Neuronal stem cell (in vitro differentiated cells): Measurements from ENCODE around the gene NMB.

Source experiments
- DNase-seq: peaks from one replicate; pipeline ENCODE4 v3.0.0-alpha.2; 2013; ENCODE audit warnings: low spot score
- H2AFZ ChIP-seq: one replicate; pipeline ENCODE4 v1.6.1; 2013; ENCODE audit warnings: mild to moderate bottlenecking, low read length, inconsistent platforms
- H2AK5ac ChIP-seq: 2 replicates; pipeline ENCODE4 v1.6.1; 2013; ENCODE audit warnings: low read depth, mild to moderate bottlenecking, inconsistent platforms, low read length, moderate library complexity, mixed read lengths
- H2BK120ac ChIP-seq: 2 replicates; pipeline ENCODE4 v1.6.1; 2013; ENCODE audit warnings: low read depth, mild to moderate bottlenecking, inconsistent platforms, low read length, moderate library complexity, mixed read lengths
- H2BK12ac ChIP-seq: one replicate; pipeline ENCODE4 v1.6.1; 2013; ENCODE audit warnings: low read length, inconsistent platforms
- H2BK15ac ChIP-seq: 2 replicates; pipeline ENCODE4 v1.6.1; 2013; ENCODE audit warnings: mild to moderate bottlenecking, low read length, inconsistent platforms, mixed read lengths
- H2BK5ac ChIP-seq: one replicate; pipeline ENCODE4 v1.6.1; 2013; ENCODE audit warnings: inconsistent platforms, mild to moderate bottlenecking, low read length, moderate library complexity
- H3K14ac ChIP-seq: one replicate; pipeline ENCODE4 v1.6.1; 2013; ENCODE audit warnings: low read length, inconsistent platforms
- H3K18ac ChIP-seq: 2 replicates; pipeline ENCODE4 v1.6.1; 2013; ENCODE audit warnings: low read length, inconsistent platforms
- H3K23ac ChIP-seq: 2 replicates; pipeline ENCODE4 v1.6.1; 2013; ENCODE audit warnings: low read depth, mild to moderate bottlenecking, mixed read lengths, low read length, inconsistent platforms; ENCODE audit not compliant: poor library complexity
- H3K27ac ChIP-seq: replicated peaks from 3 replicates; pipeline ENCODE4 v1.5.1; 2013; ENCODE audit warnings: low read length, inconsistent platforms
- H3K27me3 ChIP-seq, 3 experiments: 2 replicates each; pipeline ENCODE4 v1.6.1; 2013; ENCODE audit warnings: low read length in 3 of 3, mild to moderate bottlenecking in 2 of 3, inconsistent platforms in 1 of 3, low read depth in 1 of 3, mixed read lengths in 1 of 3, moderate library complexity in 1 of 3; ENCODE audit not compliant: control insufficient read depth in 3 of 3, insufficient read depth in 3 of 3
- H3K36me3 ChIP-seq, 2 donors: replicated peaks in 1 of 2; 2 replicates each; pipeline ENCODE4 v1.6.1; 2013; ENCODE audit warnings: low read length in 2 of 2; ENCODE audit not compliant: control insufficient read depth in 2 of 2, insufficient read depth in 2 of 2
- H3K4ac ChIP-seq: 2 replicates; pipeline ENCODE4 v1.6.1; 2013; ENCODE audit warnings: inconsistent platforms, mild to moderate bottlenecking, low read length, moderate library complexity
- H3K4me1 ChIP-seq, 2 donors: 1 replicate in 1 of 2; 2 replicates in 1 of 2; pipeline ENCODE4 v1.6.1; 2013; ENCODE audit warnings: low read length in 2 of 2, low read depth in 1 of 2; ENCODE audit not compliant: control insufficient read depth in 2 of 2, insufficient read depth in 1 of 2
- H3K4me2 ChIP-seq: one replicate; pipeline ENCODE4 v1.6.1; 2013; ENCODE audit warnings: mild to moderate bottlenecking, low read length, inconsistent platforms; ENCODE audit not compliant: insufficient read depth, poor library complexity, severe bottlenecking
- H3K4me3 ChIP-seq, 2 donors: 2 replicates each; pipeline ENCODE4 v1.5.1; 2013; ENCODE audit warnings: low read length in 2 of 2, mild to moderate bottlenecking in 2 of 2, inconsistent platforms in 1 of 2, moderate library complexity in 1 of 2
- H3K79me1 ChIP-seq: one replicate; pipeline ENCODE4 v1.6.1; 2013; ENCODE audit warnings: low read depth, mild to moderate bottlenecking, inconsistent platforms, low read length, moderate library complexity
- H3K9ac ChIP-seq: one replicate; pipeline ENCODE4 v1.6.1; 2013; ENCODE audit warnings: mild to moderate bottlenecking, low read depth, low read length, inconsistent platforms; ENCODE audit not compliant: poor library complexity
- H3K9me3 ChIP-seq, 2 donors: replicated peaks in 1 of 2; 2 replicates each; pipeline versions ENCODE3 to v1.6.1; 2013; ENCODE audit warnings: low read length in 2 of 2, mild to moderate bottlenecking in 2 of 2, inconsistent platforms in 1 of 2, low read depth in 1 of 2, mixed read lengths in 1 of 2, moderate library complexity in 1 of 2; ENCODE audit not compliant: control insufficient read depth in 2 of 2, insufficient read depth in 1 of 2
- H4K8ac ChIP-seq: one replicate; pipeline ENCODE4 v1.6.1; 2013; ENCODE audit warnings: low read depth, mild to moderate bottlenecking, inconsistent platforms, low read length, moderate library complexity
- H4K91ac ChIP-seq: one replicate; pipeline ENCODE4 v1.6.1; 2013; ENCODE audit warnings: low read length, low read depth, mild to moderate bottlenecking, inconsistent platforms; ENCODE audit not compliant: poor library complexity
- WGBS, 2 donors: extraction: QIAGEN DNeasy Blood & Tissue Kit; methylation state at CpG; one replicate each; pipeline ENCODE4 v1.1.7; 2013; ENCODE audit warnings: missing lambda C conversion rate in 2 of 2, mixed read lengths in 1 of 2; ENCODE audit not compliant: insufficient read length in 2 of 2, insufficient replicate concordance in 1 of 2; ENCODE audit errors: extremely low coverage in 2 of 2; 5-methylcytosine and 5-hydroxymethylcytosine counted together

Gene NMB

GRCh38 chr15:84629033-84629432 lies 29.0 kb downstream of the NMB start:
- no peak overlapping the region for H3K27ac ChIP-seq
- no peak overlapping the region for H2AFZ ChIP-seq
- no peak overlapping the region for H3K18ac ChIP-seq
- no peak overlapping the region for H4K91ac ChIP-seq
- H3K4me1 ChIP-seq = peaks cover 4 to 12% of the 10 kb centered on the region in 2 donors
- DNase-seq = no peak
- H3K4ac ChIP-seq = no peak overlapping the region
- no peak overlapping the region for H2BK15ac ChIP-seq
- H3K9me3 ChIP-seq = peaks cover 0 to 1% of the 10 kb centered on the region in 2 donors
- no peak overlapping the region for H2BK5ac ChIP-seq
- no peak overlapping the region for H4K8ac ChIP-seq
- H2BK120ac ChIP-seq = no peak overlapping the region
- H3K4me3 ChIP-seq = no peak overlapping the region
- H3K9ac ChIP-seq = no peak overlapping the region
- no peak overlapping the region for H3K23ac ChIP-seq
- WGBS, 2 donors = no CpG with 5 or more reads among the region's 9 CpGs
- no peak overlapping the region for H2AK5ac ChIP-seq
- H3K79me1 ChIP-seq = no peaks in the 10 kb centered on the region
- peaks cover 0 to 19% (median 4%) of the 10 kb centered on the region in 3 experiments for H3K27me3 ChIP-seq
- H3K36me3 ChIP-seq = peaks cover 0 to 2% of the 10 kb centered on the region in 2 donors
- no peak overlapping the region for H3K14ac ChIP-seq
- H2BK12ac ChIP-seq = no peak overlapping the region
- no peak overlapping the region for H3K4me2 ChIP-seq

GRCh38 chr15:84625123-84625522 lies 32.9 kb downstream of the NMB start:
- Histone ChIP-seq H3K23ac (no peak overlapping the region), H3K4ac (no peak overlapping the region), H3K18ac (no peak overlapping the region), H2AFZ (no peak overlapping the region), H3K9me3 (peaks cover 27 to 28% of the 10 kb centered on the region in 2 donors), H3K9ac (no peak overlapping the region), H4K8ac (no peak overlapping the region), H3K36me3 (peaks cover 26 to 35% of the 10 kb centered on the region in 2 donors), H3K14ac (no peak overlapping the region), H3K4me3 (no peak overlapping the region), H2BK12ac (no peak overlapping the region), H3K27me3 (no peaks in the 10 kb centered on the region), H3K4me1 (no peaks in the 10 kb centered on the region), H3K27ac (no peak overlapping the region), H4K91ac (no peak overlapping the region), H2BK15ac (no peak overlapping the region), H3K79me1 (no peaks in the 10 kb centered on the region), H2BK5ac (no peak overlapping the region), H3K4me2 (no peak overlapping the region), H2AK5ac (no peak overlapping the region), H2BK120ac (no peak overlapping the region)
- no CpG with 5 or more reads among the region's 2 CpGs for WGBS, 2 donors
- no peak for DNase-seq

DNA sequence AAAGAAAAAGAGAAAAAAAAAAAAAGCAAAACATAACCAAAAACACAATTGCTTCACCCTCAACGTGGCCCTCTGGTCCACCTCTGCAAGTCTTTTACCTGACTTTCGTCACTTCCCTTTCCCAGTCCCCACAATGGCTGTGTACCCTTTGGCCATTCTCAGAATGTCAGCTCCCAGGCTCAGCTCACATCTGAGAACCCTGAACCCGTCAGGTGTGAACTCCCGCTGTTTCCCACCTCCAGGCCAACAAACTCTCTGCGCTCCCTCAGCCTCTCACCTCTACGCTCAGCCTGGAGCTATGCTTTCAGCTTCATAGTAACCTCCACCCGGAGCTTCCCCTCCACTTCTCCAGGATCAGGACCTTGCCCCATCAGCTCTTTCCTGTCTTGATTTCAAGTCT lies 33.6 kb downstream of the NMB start:
- Histone ChIP-seq H3K4ac (no peak overlapping the region), H2BK15ac (no peak overlapping the region), H3K9ac (no peak overlapping the region), H2AK5ac (no peak overlapping the region), H3K14ac (no peak overlapping the region), H3K9me3 (peaks cover 28 to 34% of the 10 kb centered on the region in 2 donors), H3K79me1 (no peaks in the 10 kb centered on the region), H2BK12ac (no peak overlapping the region), H4K8ac (no peak overlapping the region), H3K27me3 (no peaks in the 10 kb centered on the region), H3K36me3 (peaks cover 26 to 40% of the 10 kb centered on the region in 2 donors), H3K4me2 (no peak overlapping the region), H3K4me1 (no peaks in the 10 kb centered on the region), H3K23ac (no peak overlapping the region), H4K91ac (no peak overlapping the region), H2BK5ac (no peak overlapping the region), H3K27ac (no peak overlapping the region), H2AFZ (no peak overlapping the region), H3K18ac (no peak overlapping the region), H3K4me3 (no peak overlapping the region), H2BK120ac (no peak overlapping the region)
- no peak for DNase-seq
- WGBS, 2 donors = no CpG with 5 or more reads among the region's 7 CpGs

- Histone ChIP-seq H3K79me1 (peaks cover 2% of the 10 kb centered on the region), H2BK120ac (no peak overlapping the region), H2AK5ac (no peak overlapping the region), H3K23ac (no peak overlapping the region), H4K91ac (no peak overlapping the region), H3K9me3 (peaks cover 30 to 38% of the 10 kb centered on the region in 2 donors), H4K8ac (no peak overlapping the region), H3K4ac (no peak overlapping the region), H3K36me3 (peaks cover 26 to 51% of the 10 kb centered on the region in 2 donors), H2BK12ac (no peak overlapping the region), H2AFZ (no peak overlapping the region), H3K9ac (no peak overlapping the region), H3K4me3 (peak overlapping the region in 1 of 2 donors; percentile 6), H3K4me2 (no peak overlapping the region), H3K4me1 (no peaks in the 10 kb centered on the region), H3K14ac (no peak overlapping the region), H3K27me3 (no peaks in the 10 kb centered on the region), H3K27ac (no peak overlapping the region), H2BK15ac (no peak overlapping the region), H2BK5ac (no peak overlapping the region), H3K18ac (no peak overlapping the region)
- no CpG with 5 or more reads among the region's 17 CpGs for WGBS, 2 donors
- no peak for DNase-seq
Observed at GRCh38 chr15:84621358-84621979, 36.5 kb downstream of the NMB start.
